ENCODE measurements around the gene RCSD1. TPM values are rescaled to one million over a fixed set of nuclear protein-coding genes. Genes with fewer than 3 reads are reported as not detected.

RCSD1 gene
- total and polyA plus RNA-seq, 2 experiments from 2014 or later: 0.77 to 0.80 TPM

DNA sequence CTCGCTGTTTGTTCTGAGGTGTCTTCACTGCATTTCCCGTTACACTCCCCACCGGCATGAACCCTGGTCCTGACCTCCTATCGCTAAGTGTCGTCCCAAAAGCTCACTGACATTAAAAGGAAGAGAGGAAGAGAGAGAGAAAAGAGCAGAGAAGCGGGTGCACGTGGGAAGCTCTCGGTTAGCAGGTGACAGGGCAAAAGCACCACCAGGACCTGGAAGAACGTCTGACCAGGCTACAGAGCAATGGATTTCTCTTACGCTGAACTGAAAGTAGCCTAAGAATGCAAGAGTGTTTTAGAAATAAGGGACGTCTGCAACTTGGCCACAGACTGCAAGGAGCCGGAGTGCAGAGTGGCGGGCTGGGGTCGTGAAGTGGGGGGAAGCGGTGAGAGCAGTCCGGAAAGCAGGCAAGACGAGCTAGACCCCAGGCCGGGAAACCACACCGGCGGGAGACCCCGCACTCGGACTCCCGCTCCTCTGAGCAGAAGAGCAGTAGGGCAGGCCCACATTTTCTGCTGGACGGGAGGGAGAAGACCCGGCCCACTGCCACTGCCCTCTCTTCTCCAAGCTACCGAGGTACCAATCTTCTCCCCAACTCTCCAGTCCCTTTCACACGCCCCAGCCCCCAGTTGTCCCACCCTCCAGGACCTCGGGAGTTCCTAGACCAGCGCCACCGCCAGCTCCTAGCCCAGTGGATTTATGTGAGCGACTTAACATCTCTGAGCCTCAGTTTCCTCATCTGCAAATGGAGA lies 83.5 kb downstream of the RCSD1 start:
- Histone ChIP-seq H3K4me2 (peak overlapping the region; percentile 89), H3K27ac (peak overlapping the region; percentile 96), H3K4me1 (ENCODE audit: insufficient read depth) (no peaks in the 10 kb centered on the region), H3K4me3 (peak overlapping the region; percentile 97), H4K20me1 (ENCODE audit: insufficient read depth, poor library complexity, severe bottlenecking) (no peaks in the 10 kb centered on the region), H2AFZ (peak overlapping the region; percentile 95), H3K9me2 (replicated peaks; ENCODE audit: insufficient read depth) (no peaks in the 10 kb centered on the region), H3K79me2 (no peaks in the 10 kb centered on the region), H3K36me3 (replicated peaks; ENCODE audit: insufficient read depth, low read depth) (no peaks in the 10 kb centered on the region), H3K27me3 (no peaks in the 10 kb centered on the region), H3K9me3 (ENCODE audit: low read depth) (no peaks in the 10 kb centered on the region)
- WGBS (ENCODE audit: low lambda C conversion rate, missing lambda C conversion rate): 3% methylated on average over 27 of the region's 31 CpGs
- peak; percentile 39 for DNase-seq (ENCODE audit: low spot score)
- TF ChIP-seq, protein P1, sequence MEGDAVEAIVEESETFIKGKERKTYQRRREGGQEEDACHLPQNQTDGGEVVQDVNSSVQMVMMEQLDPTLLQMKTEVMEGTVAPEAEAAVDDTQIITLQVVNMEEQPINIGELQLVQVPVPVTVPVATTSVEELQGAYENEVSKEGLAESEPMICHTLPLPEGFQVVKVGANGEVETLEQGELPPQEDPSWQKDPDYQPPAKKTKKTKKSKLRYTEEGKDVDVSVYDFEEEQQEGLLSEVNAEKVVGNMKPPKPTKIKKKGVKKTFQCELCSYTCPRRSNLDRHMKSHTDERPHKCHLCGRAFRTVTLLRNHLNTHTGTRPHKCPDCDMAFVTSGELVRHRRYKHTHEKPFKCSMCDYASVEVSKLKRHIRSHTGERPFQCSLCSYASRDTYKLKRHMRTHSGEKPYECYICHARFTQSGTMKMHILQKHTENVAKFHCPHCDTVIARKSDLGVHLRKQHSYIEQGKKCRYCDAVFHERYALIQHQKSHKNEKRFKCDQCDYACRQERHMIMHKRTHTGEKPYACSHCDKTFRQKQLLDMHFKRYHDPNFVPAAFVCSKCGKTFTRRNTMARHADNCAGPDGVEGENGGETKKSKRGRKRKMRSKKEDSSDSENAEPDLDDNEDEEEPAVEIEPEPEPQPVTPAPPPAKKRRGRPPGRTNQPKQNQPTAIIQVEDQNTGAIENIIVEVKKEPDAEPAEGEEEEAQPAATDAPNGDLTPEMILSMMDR (IDR thresholded peaks at IDR 0.05; ENCODE audit: poor library complexity): no peak
- TF ChIP-seq EZH2phosphoT487 (IDR thresholded peaks at IDR 0.05; ENCODE audit: low read depth, severe bottlenecking, unreplicated experiment): no peak
- no peak for TF ChIP-seq EZH2 (IDR thresholded peaks at IDR 0.05; ENCODE audit: borderline replicate concordance)

DNA sequence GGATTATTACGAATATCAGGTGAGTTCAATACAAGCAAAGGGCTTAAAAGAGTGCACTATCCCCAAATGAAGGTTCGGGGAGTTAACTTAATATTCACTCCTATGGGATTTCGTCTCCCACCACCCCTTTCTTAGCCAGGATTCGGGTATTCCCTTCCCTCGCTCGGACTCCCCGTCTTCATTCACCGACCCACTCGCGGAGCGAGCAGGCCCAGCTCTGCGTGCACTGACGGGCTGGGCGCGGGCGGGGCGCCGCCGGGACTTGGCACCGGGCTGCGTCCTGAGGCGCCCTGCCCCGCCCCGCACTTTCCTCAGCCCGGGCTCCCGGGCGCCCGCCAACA lies 84.0 kb downstream of the RCSD1 start:
- peak; percentile 93 for DNase-seq (ENCODE audit: low spot score)
- Histone ChIP-seq H3K36me3 (replicated peaks; ENCODE audit: insufficient read depth, low read depth) (no peaks in the 10 kb centered on the region), H3K79me2 (no peaks in the 10 kb centered on the region), H3K4me2 (peak overlapping the region; percentile 89), H4K20me1 (ENCODE audit: insufficient read depth, poor library complexity, severe bottlenecking) (no peaks in the 10 kb centered on the region), H3K27me3 (no peaks in the 10 kb centered on the region), H3K4me3 (peak overlapping the region; percentile 97), H3K27ac (peak overlapping the region; percentile 96), H3K4me1 (ENCODE audit: insufficient read depth) (peaks cover 6% of the 10 kb centered on the region), H3K9me3 (ENCODE audit: low read depth) (no peaks in the 10 kb centered on the region), H3K9me2 (replicated peaks; ENCODE audit: insufficient read depth) (no peaks in the 10 kb centered on the region), H2AFZ (peak overlapping the region; percentile 95)
- WGBS (ENCODE audit: low lambda C conversion rate, missing lambda C conversion rate): 1% methylated on average over 25 of the region's 28 CpGs
- TF ChIP-seq EZH2 (IDR thresholded peaks at IDR 0.05; ENCODE audit: borderline replicate concordance) (no peak), EZH2phosphoT487 (IDR thresholded peaks at IDR 0.05; ENCODE audit: low read depth, severe bottlenecking, unreplicated experiment) (no peak)
- TF ChIP-seq, protein P1 (IDR thresholded peaks at IDR 0.05; ENCODE audit: poor library complexity): no peak

DNA sequence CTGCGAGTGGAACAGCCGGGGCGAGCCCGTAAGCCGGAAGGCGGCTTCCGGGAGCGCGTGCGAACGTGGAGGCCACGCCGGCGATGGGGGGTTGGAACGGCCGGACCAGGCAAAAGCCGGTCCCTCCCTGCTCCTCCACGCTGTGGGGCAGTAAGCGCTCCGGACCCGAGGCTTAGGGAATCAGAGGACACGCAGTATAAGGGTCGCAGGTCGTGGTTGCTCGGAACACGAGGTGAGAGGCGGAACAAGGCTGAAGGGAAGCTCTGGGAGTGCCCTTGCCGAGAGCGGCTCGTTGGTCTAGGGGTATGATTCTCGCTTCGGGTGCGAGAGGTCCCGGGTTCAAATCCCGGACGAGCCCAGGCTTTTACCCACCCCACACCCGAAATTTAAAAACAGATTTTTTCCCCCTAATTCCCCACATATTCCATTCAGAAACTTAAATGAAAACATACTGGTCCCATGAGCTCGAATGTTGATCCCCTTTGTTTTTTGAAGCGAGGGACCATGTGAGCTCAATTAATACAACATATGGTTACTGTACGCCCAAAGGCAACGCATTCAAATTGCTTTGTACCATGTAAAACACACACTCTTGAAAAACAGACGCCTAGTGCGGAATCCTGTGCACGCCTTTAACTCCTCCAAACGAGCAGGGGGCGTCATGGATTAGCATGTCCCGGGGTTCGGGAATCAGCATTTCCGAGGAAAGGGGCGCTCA lies 84.6 kb downstream of the RCSD1 start:
- DNase-seq (ENCODE audit: low spot score): peak; percentile 91
- Histone ChIP-seq H3K4me2 (peak overlapping the region; percentile 89), H3K9me3 (ENCODE audit: low read depth) (no peaks in the 10 kb centered on the region), H4K20me1 (ENCODE audit: insufficient read depth, poor library complexity, severe bottlenecking) (no peaks in the 10 kb centered on the region), H3K27ac (peak overlapping the region; percentile 96), H3K4me1 (ENCODE audit: insufficient read depth) (peaks cover 9% of the 10 kb centered on the region), H3K27me3 (no peaks in the 10 kb centered on the region), H3K36me3 (replicated peaks; ENCODE audit: insufficient read depth, low read depth) (no peaks in the 10 kb centered on the region), H3K79me2 (no peaks in the 10 kb centered on the region), H3K4me3 (peak overlapping the region; percentile 97), H3K9me2 (replicated peaks; ENCODE audit: insufficient read depth) (no peaks in the 10 kb centered on the region), H2AFZ (peak overlapping the region; percentile 95)
- under 1% methylated on average over 40 of the region's 50 CpGs for WGBS (ENCODE audit: low lambda C conversion rate, missing lambda C conversion rate)
- TF ChIP-seq, protein P1 (IDR thresholded peaks at IDR 0.05; ENCODE audit: poor library complexity): no peak
- no peak for TF ChIP-seq EZH2phosphoT487 (IDR thresholded peaks at IDR 0.05; ENCODE audit: low read depth, severe bottlenecking, unreplicated experiment)
- TF ChIP-seq EZH2 (IDR thresholded peaks at IDR 0.05; ENCODE audit: borderline replicate concordance): no peak

Data from hepatocyte (in vitro differentiated cells).